ENCODE data around the gene CADM4.
"Not testable (repeated sequence)": the region's sequence is repeated elsewhere in the genome, so short reads cannot be mapped to it uniquely, and the experiment has no call there.

Gene CADM4

GRCh38 chr19:43610493-43610892 lies 29.2 kb downstream of the CADM4 start:
- TF ChIP-seq CTCF (conservative IDR thresholded peaks at IDR 0.05) (no peak), ZFX (IDR thresholded peaks at IDR 0.05) (no peak)

GRCh38 chr19:43609872-43610271 lies 29.8 kb downstream of the CADM4 start:
- no peak overlapping the region for H3K27ac ChIP-seq
- TF ChIP-seq CTCF (conservative IDR thresholded peaks at IDR 0.05): no peak
- no peak for TF ChIP-seq ZFX (IDR thresholded peaks at IDR 0.05)

More at GRCh38 chr19:43610493-43610892, 29.2 kb downstream of the CADM4 start:
- H3K27ac ChIP-seq: no peak overlapping the region

- no peak for TF ChIP-seq CTCF (conservative IDR thresholded peaks at IDR 0.05)
- TF ChIP-seq ZFX (IDR thresholded peaks at IDR 0.05): no peak
Observed at GRCh38 chr19:43607238-43608205, 32.1 kb downstream of the CADM4 start.

GRCh38 chr19:43606569-43607229 lies 33.0 kb downstream of the CADM4 start:
- H3K27ac ChIP-seq: no peak overlapping the region
- TF ChIP-seq CTCF (conservative IDR thresholded peaks at IDR 0.05): no peak
- TF ChIP-seq ZFX (IDR thresholded peaks at IDR 0.05): no peak

More at GRCh38 chr19:43607238-43608205, 32.1 kb downstream of the CADM4 start:
- no peak overlapping the region for H3K27ac ChIP-seq

- TF ChIP-seq ZFX (IDR thresholded peaks at IDR 0.05): no peak
- TF ChIP-seq CTCF (conservative IDR thresholded peaks at IDR 0.05): no peak
- H3K27ac ChIP-seq: no peak overlapping the region
Observed at GRCh38 chr19:43605875-43606568, 33.6 kb downstream of the CADM4 start.

GRCh38 chr19:43600326-43600725 lies 39.3 kb downstream of the CADM4 start:
- not testable (repeated sequence) for H3K27ac ChIP-seq

GRCh38 chr19:43599635-43600295 lies 39.9 kb downstream of the CADM4 start:
- no peak overlapping the region for H3K27ac ChIP-seq
- TF ChIP-seq ZFX (IDR thresholded peaks at IDR 0.05): no peak
- no peak for TF ChIP-seq CTCF (conservative IDR thresholded peaks at IDR 0.05)
